ENCODE results near the gene ARMC9. TPM values are rescaled to one million over a fixed set of nuclear protein-coding genes. Genes with fewer than 3 reads are reported as not detected.

ARMC9 gene
- total and polyA plus RNA-seq, 2 experiments from 2014 or later = 22.5 to 23.7 TPM

DNA sequence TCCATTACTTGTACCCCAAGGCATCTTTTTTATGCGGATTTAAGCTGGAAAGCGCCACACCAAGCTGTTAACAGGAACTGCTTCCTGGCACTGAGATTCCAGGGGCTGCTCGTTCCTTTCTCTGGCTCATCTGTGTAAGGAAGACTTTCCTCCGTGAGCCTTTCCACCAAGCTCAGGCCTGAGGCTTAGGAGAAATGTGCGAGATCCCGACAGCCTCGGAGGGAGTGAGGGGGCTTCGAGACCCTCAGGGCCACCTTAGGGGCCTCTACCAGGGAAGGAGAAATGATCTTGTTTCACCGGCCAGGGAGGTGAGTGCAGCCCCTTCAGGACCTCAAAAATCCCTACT is 214.2 kb downstream of the ARMC9 start:
- TF ChIP-seq, protein P1, sequence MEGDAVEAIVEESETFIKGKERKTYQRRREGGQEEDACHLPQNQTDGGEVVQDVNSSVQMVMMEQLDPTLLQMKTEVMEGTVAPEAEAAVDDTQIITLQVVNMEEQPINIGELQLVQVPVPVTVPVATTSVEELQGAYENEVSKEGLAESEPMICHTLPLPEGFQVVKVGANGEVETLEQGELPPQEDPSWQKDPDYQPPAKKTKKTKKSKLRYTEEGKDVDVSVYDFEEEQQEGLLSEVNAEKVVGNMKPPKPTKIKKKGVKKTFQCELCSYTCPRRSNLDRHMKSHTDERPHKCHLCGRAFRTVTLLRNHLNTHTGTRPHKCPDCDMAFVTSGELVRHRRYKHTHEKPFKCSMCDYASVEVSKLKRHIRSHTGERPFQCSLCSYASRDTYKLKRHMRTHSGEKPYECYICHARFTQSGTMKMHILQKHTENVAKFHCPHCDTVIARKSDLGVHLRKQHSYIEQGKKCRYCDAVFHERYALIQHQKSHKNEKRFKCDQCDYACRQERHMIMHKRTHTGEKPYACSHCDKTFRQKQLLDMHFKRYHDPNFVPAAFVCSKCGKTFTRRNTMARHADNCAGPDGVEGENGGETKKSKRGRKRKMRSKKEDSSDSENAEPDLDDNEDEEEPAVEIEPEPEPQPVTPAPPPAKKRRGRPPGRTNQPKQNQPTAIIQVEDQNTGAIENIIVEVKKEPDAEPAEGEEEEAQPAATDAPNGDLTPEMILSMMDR (IDR thresholded peaks at IDR 0.05; ENCODE audit: poor library complexity) = no peak
- no peak for TF ChIP-seq EZH2phosphoT487 (IDR thresholded peaks at IDR 0.05; ENCODE audit: low read depth, severe bottlenecking, unreplicated experiment)
- no peak for TF ChIP-seq EZH2 (IDR thresholded peaks at IDR 0.05; ENCODE audit: borderline replicate concordance)
- WGBS (ENCODE audit: low lambda C conversion rate, missing lambda C conversion rate) = 52% methylated on average over 9 of the region's 9 CpGs
- Histone ChIP-seq H3K9me2 (replicated peaks; ENCODE audit: insufficient read depth) (no peaks in the 10 kb centered on the region), H3K79me2 (no peaks in the 10 kb centered on the region), H3K27ac (no peak overlapping the region), H4K20me1 (ENCODE audit: insufficient read depth, poor library complexity, severe bottlenecking) (no peaks in the 10 kb centered on the region), H3K9me3 (ENCODE audit: low read depth) (no peaks in the 10 kb centered on the region), H3K4me1 (ENCODE audit: insufficient read depth) (peaks cover 17% of the 10 kb centered on the region), H3K4me2 (peak overlapping the region; percentile 98), H2AFZ (peak overlapping the region; percentile 72), H3K36me3 (replicated peaks; ENCODE audit: insufficient read depth, low read depth) (no peaks in the 10 kb centered on the region), H3K27me3 (no peaks in the 10 kb centered on the region), H3K4me3 (no peak overlapping the region)
- DNase-seq (ENCODE audit: low spot score) = no peak

- Histone ChIP-seq H3K27ac (peak overlapping the region; percentile 2), H3K27me3 (no peaks in the 10 kb centered on the region), H3K36me3 (replicated peaks; ENCODE audit: insufficient read depth, low read depth) (no peaks in the 10 kb centered on the region), H2AFZ (no peak overlapping the region), H3K79me2 (no peaks in the 10 kb centered on the region), H3K4me3 (no peak overlapping the region), H3K4me2 (peak overlapping the region; percentile 20), H3K9me2 (replicated peaks; ENCODE audit: insufficient read depth) (no peaks in the 10 kb centered on the region), H4K20me1 (ENCODE audit: insufficient read depth, poor library complexity, severe bottlenecking) (no peaks in the 10 kb centered on the region), H3K4me1 (ENCODE audit: insufficient read depth) (peaks cover 17% of the 10 kb centered on the region), H3K9me3 (ENCODE audit: low read depth) (no peaks in the 10 kb centered on the region)
- TF ChIP-seq, protein P1 (IDR thresholded peaks at IDR 0.05; ENCODE audit: poor library complexity) = no peak
- TF ChIP-seq EZH2phosphoT487 (IDR thresholded peaks at IDR 0.05; ENCODE audit: low read depth, severe bottlenecking, unreplicated experiment) (no peak), EZH2 (IDR thresholded peaks at IDR 0.05; ENCODE audit: borderline replicate concordance) (no peak)
- WGBS (ENCODE audit: low lambda C conversion rate, missing lambda C conversion rate) = 61% methylated on average over 6 of the region's 6 CpGs
- DNase-seq (ENCODE audit: low spot score) = no peak
These were observed 215.0 kb downstream of the ARMC9 start for GRCh38 chr2:231413456-231413855.

DNA sequence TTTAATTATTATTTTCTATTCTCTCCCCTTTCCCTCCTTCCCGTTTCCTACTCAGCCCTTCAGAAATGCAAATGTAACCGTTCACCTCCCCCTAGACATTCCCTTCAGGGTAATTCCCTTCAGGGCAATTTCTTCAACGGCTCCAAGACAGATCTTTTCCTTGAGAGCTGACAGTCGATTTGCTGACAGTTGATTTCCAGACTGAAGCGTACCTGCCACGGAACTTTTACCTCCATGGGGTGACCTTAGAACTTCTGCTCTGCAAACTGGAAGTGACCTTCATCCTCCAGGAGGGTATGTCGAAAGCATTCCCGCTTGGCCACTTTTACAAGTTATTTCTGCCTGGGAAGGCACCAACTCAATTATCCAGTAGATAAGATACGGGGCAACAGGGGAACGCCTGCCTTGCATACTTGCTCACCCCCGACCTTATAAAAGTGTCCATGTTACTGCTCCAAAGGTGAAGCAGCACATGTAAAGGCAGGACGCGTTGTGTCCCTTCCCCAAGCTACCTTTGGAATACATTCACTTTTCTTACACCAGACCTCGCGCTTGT is 215.6 kb downstream of the ARMC9 start:
- 23% methylated on average over 15 of the region's 15 CpGs for WGBS (ENCODE audit: low lambda C conversion rate, missing lambda C conversion rate)
- Histone ChIP-seq H3K9me3 (ENCODE audit: low read depth) (no peaks in the 10 kb centered on the region), H3K4me3 (no peak overlapping the region), H3K4me1 (ENCODE audit: insufficient read depth) (peaks cover 17% of the 10 kb centered on the region), H4K20me1 (ENCODE audit: insufficient read depth, poor library complexity, severe bottlenecking) (no peaks in the 10 kb centered on the region), H3K27ac (peak overlapping the region; percentile 64), H3K79me2 (no peaks in the 10 kb centered on the region), H3K9me2 (replicated peaks; ENCODE audit: insufficient read depth) (no peaks in the 10 kb centered on the region), H3K27me3 (no peaks in the 10 kb centered on the region), H2AFZ (no peak overlapping the region), H3K4me2 (peak overlapping the region; percentile 20), H3K36me3 (replicated peaks; ENCODE audit: insufficient read depth, low read depth) (no peaks in the 10 kb centered on the region)
- no peak for TF ChIP-seq EZH2phosphoT487 (IDR thresholded peaks at IDR 0.05; ENCODE audit: low read depth, severe bottlenecking, unreplicated experiment)
- no peak for TF ChIP-seq EZH2 (IDR thresholded peaks at IDR 0.05; ENCODE audit: borderline replicate concordance)
- TF ChIP-seq, protein P1 (IDR thresholded peaks at IDR 0.05; ENCODE audit: poor library complexity) = no peak
- DNase-seq (ENCODE audit: low spot score) = peak; percentile 72

GRCh38 chr2:231415029-231415428 is 216.6 kb downstream of the ARMC9 start:
- Histone ChIP-seq H2AFZ (no peak overlapping the region), H3K4me3 (no peak overlapping the region), H3K4me2 (no peak overlapping the region), H3K79me2 (no peaks in the 10 kb centered on the region), H3K27me3 (no peaks in the 10 kb centered on the region), H3K9me3 (ENCODE audit: low read depth) (no peaks in the 10 kb centered on the region), H3K36me3 (replicated peaks; ENCODE audit: insufficient read depth, low read depth) (no peaks in the 10 kb centered on the region), H4K20me1 (ENCODE audit: insufficient read depth, poor library complexity, severe bottlenecking) (no peaks in the 10 kb centered on the region), H3K4me1 (ENCODE audit: insufficient read depth) (peaks cover 17% of the 10 kb centered on the region), H3K9me2 (replicated peaks; ENCODE audit: insufficient read depth) (no peaks in the 10 kb centered on the region), H3K27ac (no peak overlapping the region)
- TF ChIP-seq EZH2 (IDR thresholded peaks at IDR 0.05; ENCODE audit: borderline replicate concordance) (no peak), EZH2phosphoT487 (IDR thresholded peaks at IDR 0.05; ENCODE audit: low read depth, severe bottlenecking, unreplicated experiment) (no peak)
- TF ChIP-seq, protein P1 (IDR thresholded peaks at IDR 0.05; ENCODE audit: poor library complexity) = no peak
- DNase-seq (ENCODE audit: low spot score) = no peak
